ENCODE data around the gene TUBAL3. TPM values are rescaled to one million over a fixed set of nuclear protein-coding genes. Genes with fewer than 3 reads are reported as not detected.

TUBAL3 gene
- polyA plus RNA-seq, 2 of the 4 experiments (the other 2 are of a cell fraction) = 0.34 to 1.4 TPM

DNA sequence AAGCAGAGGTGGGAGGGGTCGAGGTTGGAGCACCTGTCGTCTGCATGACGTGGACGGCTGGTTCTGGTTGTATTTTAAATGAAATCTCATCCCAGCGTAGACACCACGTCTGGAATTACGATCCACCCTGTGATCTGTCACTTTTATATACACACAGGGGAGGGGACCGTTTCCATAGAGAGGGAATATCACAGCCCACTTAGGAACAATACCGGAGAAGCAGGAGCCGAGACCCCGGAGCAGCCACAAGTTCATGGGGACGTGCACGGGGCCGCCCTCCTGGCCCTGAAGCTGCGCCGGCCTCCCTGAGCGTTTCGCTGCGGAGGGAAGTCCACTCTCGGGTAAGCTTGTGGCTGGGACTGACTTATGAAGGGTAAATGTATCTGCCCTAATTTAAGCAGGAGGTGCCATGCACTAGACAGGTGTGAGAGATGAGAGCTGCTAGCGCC lies 39.7 kb downstream of the TUBAL3 start, which contains the start of gene UCN3:
UCN3 (plus strand) TSS at position 77 of the 449 bp plus-strand sequence. CDS start 8,755 bp downstream, outside the sequence.
- H3K4me1 ChIP-seq = peaks cover 11% of the 10 kb centered on the region
- H3K4me2 ChIP-seq = no peak within 1 kb of the TSS
- H3K9me3 ChIP-seq = no peaks in the 10 kb centered on the region
- FAIRE-seq (no peak), DNase-seq (ENCODE audit: low read depth in 1 of 2, low spot score in 1 of 2) (no peak), ATAC-seq (no peak)
- ChIA-PET CTCF (no interaction called here), POLR2A (no interaction called here)
- WGBS (ENCODE audit: missing lambda C conversion rate) = 77% methylated on average over 21 of the region's 21 CpGs
- no peak within 1 kb of the TSS for H3K27ac ChIP-seq
- no peak within 1 kb of the TSS for H3K4me3 ChIP-seq
- TF ChIP-seq EHF (CRISPR knock-in tag; IDR thresholded peaks at IDR 0.05) (no peak), CBX2 (IDR thresholded peaks at IDR 0.05; ENCODE audit: borderline replicate concordance, low read depth) (no peak), PBX3 (IDR thresholded peaks at IDR 0.05) (no peak), RNF2 (IDR thresholded peaks at IDR 0.05; ENCODE audit: borderline replicate concordance, low read depth) (no peak), POLR2A (IDR thresholded peaks at IDR 0.05; ENCODE audit: low read length) (no peak), HMGXB4 (CRISPR knock-in tag; IDR thresholded peaks at IDR 0.05; ENCODE audit: borderline replicate concordance) (no peak), FOXS1 (CRISPR knock-in tag; IDR thresholded peaks at IDR 0.05) (no peak), RCOR1 (IDR thresholded peaks at IDR 0.05; ENCODE audit: low read depth, low read length) (no peak), NFE2L2 (conservative IDR thresholded peaks at IDR 0.05; ENCODE audit: low read length) (no peak), BHLHE40 (IDR thresholded peaks at IDR 0.05; ENCODE audit: low read depth, low read length) (no peak), E2F6 (IDR thresholded peaks at IDR 0.05; ENCODE audit: borderline replicate concordance, low read depth) (no peak), CBX8 (IDR thresholded peaks at IDR 0.05) (no peak), ZFP36 (IDR thresholded peaks at IDR 0.05; ENCODE audit: borderline replicate concordance, partially characterized antibody) (no peak), CHD4 (IDR thresholded peaks at IDR 0.05; ENCODE audit: borderline replicate concordance) (no peak), POLR2AphosphoS2 (conservative IDR thresholded peaks at IDR 0.05; ENCODE audit: low read length) (no peak), JUN (IDR thresholded peaks at IDR 0.05) (no peak), RFX5 (IDR thresholded peaks at IDR 0.05) (no peak), NR3C1 (IDR thresholded peaks at IDR 0.05) (no peak), GATA3 (IDR thresholded peaks at IDR 0.05; ENCODE audit: borderline replicate concordance) (no peak)
- TF ChIP-seq, protein P1, sequence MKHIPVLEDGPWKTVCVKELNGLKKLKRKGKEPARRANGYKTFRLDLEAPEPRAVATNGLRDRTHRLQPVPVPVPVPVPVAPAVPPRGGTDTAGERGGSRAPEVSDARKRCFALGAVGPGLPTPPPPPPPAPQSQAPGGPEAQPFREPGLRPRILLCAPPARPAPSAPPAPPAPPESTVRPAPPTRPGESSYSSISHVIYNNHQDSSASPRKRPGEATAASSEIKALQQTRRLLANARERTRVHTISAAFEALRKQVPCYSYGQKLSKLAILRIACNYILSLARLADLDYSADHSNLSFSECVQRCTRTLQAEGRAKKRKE (CRISPR knock-in tag; IDR thresholded peaks at IDR 0.05; ENCODE audit: low read depth) = no peak

- WGBS (ENCODE audit: missing lambda C conversion rate) = 94% methylated on average over 11 of the region's 11 CpGs
- Histone ChIP-seq H3K4me3 (no peak overlapping the region), H3K4me1 (peaks cover 16% of the 10 kb centered on the region), H3K9me3 (no peaks in the 10 kb centered on the region), H3K27ac (no peak overlapping the region), H3K4me2 (no peak overlapping the region)
- TF ChIP-seq EHMT2 (IDR thresholded peaks at IDR 0.05; ENCODE audit: low read depth) = no peak
- TF ChIP-seq CBX8 (IDR thresholded peaks at IDR 0.05) = no peak
- TF ChIP-seq HOXA7 (CRISPR knock-in tag; IDR thresholded peaks at IDR 0.05) = no peak
- no peak for TF ChIP-seq SMC3 (IDR thresholded peaks at IDR 0.05)
- TF ChIP-seq, protein P1 (CRISPR knock-in tag; IDR thresholded peaks at IDR 0.05; ENCODE audit: low read depth) = no peak
- no peak for TF ChIP-seq TP53 (CRISPR knock-in tag; IDR thresholded peaks at IDR 0.05)
- TF ChIP-seq MAZ (IDR thresholded peaks at IDR 0.05; ENCODE audit: borderline replicate concordance, low read depth, low read length) = no peak
- TF ChIP-seq ELK1 (IDR thresholded peaks at IDR 0.05; ENCODE audit: low read depth, low read length) = no peak
- TF ChIP-seq RFX5 (IDR thresholded peaks at IDR 0.05) = no peak
- no peak for TF ChIP-seq ZFP36 (IDR thresholded peaks at IDR 0.05; ENCODE audit: borderline replicate concordance, partially characterized antibody)
- no peak for TF ChIP-seq MAFK (IDR thresholded peaks at IDR 0.05; ENCODE audit: partially characterized antibody)
- FAIRE-seq = no peak
- no peak for ATAC-seq
- CTCF ChIA-PET = interaction anchor here (1.7 kb wide), 1 partner anchor 20 kb away, joined by 3 read pairs; no protein-coding TSS in a partner anchor
- POLR2A ChIA-PET = no interaction called here
- DNase-seq (ENCODE audit: low read depth in 1 of 2, low spot score in 1 of 2) = no peak
These were observed 40.3 kb downstream of the TUBAL3 start for GRCh38 chr10:5364374-5364773.
